Measurements from ENCODE around the gene CUBN.

Gene CUBN

GRCh38 chr10:17144757-17145156 is 15.1 kb upstream of the CUBN start:
- H3K4me3 ChIP-seq (ENCODE audit: low read depth, low read length): no peak overlapping the region
- no peak overlapping the region for H3K27ac ChIP-seq (ENCODE audit: extremely low read depth, low read depth, low read length)
- H3K36me3 ChIP-seq (ENCODE audit: control insufficient read depth in 2 of 2, insufficient read depth in 1 of 2, low read length in 2 of 2): no peaks in the 10 kb centered on the region
- ChIA-PET POLR2A (no interaction called here), CTCF (interaction anchor here (0.6 to 0.7 kb wide), 2 partner anchors 146 to 1710 kb away, joined by 3 to 4 read pairs; no protein-coding TSS in a partner anchor)
- TF ChIP-seq ZNF24 (tag by site-specific recombination; IDR thresholded peaks at IDR 0.05) (no peak), ZNF610 (tag by site-specific recombination; IDR thresholded peaks at IDR 0.05; ENCODE audit: borderline replicate concordance) (no peak), INSM2 (tag by site-specific recombination; IDR thresholded peaks at IDR 0.05) (no peak), KLF1 (tag by site-specific recombination; IDR thresholded peaks at IDR 0.05) (0 out of 2 replicates have a peak, but pooled peaks have one; percentile 20), PRDM6 (tag by site-specific recombination; IDR thresholded peaks at IDR 0.05) (0 out of 2 replicates have a peak, but pooled peaks have one; percentile 26), MZF1 (tag by site-specific recombination; IDR thresholded peaks at IDR 0.05; ENCODE audit: borderline replicate concordance) (peak; percentile 35; the same call in 1 of the 2 replicates)
- H3K9me3 ChIP-seq (ENCODE audit: control insufficient read depth, insufficient read depth, low read depth, low read length): no peaks in the 10 kb centered on the region
- peaks cover under 1% of the 10 kb centered on the region; the same call in 1 of the 2 replicates for H3K4me1 ChIP-seq (ENCODE audit: control insufficient read depth, insufficient read depth, low read length)

- Histone ChIP-seq H3K4me1 (ENCODE audit: control insufficient read depth, insufficient read depth, low read length) (peaks cover 4% of the 10 kb centered on the region), H3K4me3 (ENCODE audit: low read depth, low read length) (no peak overlapping the region), H3K36me3 (ENCODE audit: control insufficient read depth in 2 of 2, insufficient read depth in 1 of 2, low read length in 2 of 2) (no peaks in the 10 kb centered on the region), H3K27ac (ENCODE audit: extremely low read depth, low read depth, low read length) (no peak overlapping the region), H3K9me3 (ENCODE audit: control insufficient read depth, insufficient read depth, low read depth, low read length) (no peaks in the 10 kb centered on the region)
- POLR2A ChIA-PET: no interaction called here
- CTCF ChIA-PET: interaction anchor here (0.6 to 0.7 kb wide), 5 partner anchors 104 to 1709 kb away, joined by 3 to 4 read pairs (median 4); no protein-coding TSS in a partner anchor
- TF ChIP-seq ZNF704 (tag by site-specific recombination; IDR thresholded peaks at IDR 0.05) (no peak), MYNN (tag by site-specific recombination; IDR thresholded peaks at IDR 0.05; ENCODE audit: borderline replicate concordance) (no peak), ZNF394 (tag by site-specific recombination; IDR thresholded peaks at IDR 0.05; ENCODE audit: borderline replicate concordance) (no peak), ZNF302 (tag by site-specific recombination; IDR thresholded peaks at IDR 0.05; ENCODE audit: low read depth) (no peak), KLF1 (tag by site-specific recombination; IDR thresholded peaks at IDR 0.05) (no peak), ZNF184 (tag by site-specific recombination; IDR thresholded peaks at IDR 0.05) (no peak), ZNF175 (tag by site-specific recombination; IDR thresholded peaks at IDR 0.05) (no peak), ZSCAN30 (tag by site-specific recombination; IDR thresholded peaks at IDR 0.05) (no peak), SETDB1 (IDR thresholded peaks at IDR 0.05; ENCODE audit: insufficient read length, low read length) (no peak), ZSCAN18 (tag by site-specific recombination; IDR thresholded peaks at IDR 0.05) (no peak), ZNF544 (tag by site-specific recombination; IDR thresholded peaks at IDR 0.05) (no peak), ZNF549 (tag by site-specific recombination; IDR thresholded peaks at IDR 0.05) (no peak), ZNF449 (tag by site-specific recombination; IDR thresholded peaks at IDR 0.05) (no peak), SCRT1 (tag by site-specific recombination; IDR thresholded peaks at IDR 0.05; ENCODE audit: borderline replicate concordance) (no peak), CTCF (tag by site-specific recombination; IDR thresholded peaks at IDR 0.05) (no peak), ZBTB11 (tag by site-specific recombination; conservative IDR thresholded peaks at IDR 0.05; ENCODE audit: low read depth) (no peak)
Measured at GRCh38 chr10:17144032-17144431, 14.4 kb upstream of the CUBN start.
